PFSK-1 (cell line): ENCODE measurements around the gene SYNE1.

ENCODE experiments used
- FOXP2 ChIP-seq: optimal IDR thresholded peaks from 2 replicates; pipeline ENCODE3; 2011; ENCODE audit warnings: borderline replicate concordance, control low read depth, inconsistent platforms; ENCODE audit not compliant: insufficient read depth; ENCODE audit errors: extremely low read length, extremely low read depth
- POLR2AphosphoS5 ChIP-seq: IDR thresholded peaks from 2 replicates; pipeline ENCODE4 v1.6.1; 2012; ENCODE audit warnings: low read depth, mild to moderate bottlenecking, control low read depth, low read length, moderate library complexity
- TAF1 ChIP-seq: IDR thresholded peaks from 2 replicates; pipeline ENCODE4 v1.6.1; 2012; ENCODE audit warnings: low read length, control low read depth, borderline replicate concordance; ENCODE audit not compliant: insufficient read depth
- TF ChIP-seq, protein P1 (sequence below), 2 experiments: IDR thresholded peaks; 2 replicates each; pipeline versions ENCODE4 v1.6.1 to v1.8.0; 2011 to 2012; ENCODE audit warnings: low read depth in 2 of 2, low read length in 2 of 2, control low read depth in 1 of 2, inconsistent platforms in 1 of 2, mild to moderate bottlenecking in 1 of 2, moderate library complexity in 1 of 2; ENCODE audit not compliant: insufficient read depth in 1 of 2

DNA sequence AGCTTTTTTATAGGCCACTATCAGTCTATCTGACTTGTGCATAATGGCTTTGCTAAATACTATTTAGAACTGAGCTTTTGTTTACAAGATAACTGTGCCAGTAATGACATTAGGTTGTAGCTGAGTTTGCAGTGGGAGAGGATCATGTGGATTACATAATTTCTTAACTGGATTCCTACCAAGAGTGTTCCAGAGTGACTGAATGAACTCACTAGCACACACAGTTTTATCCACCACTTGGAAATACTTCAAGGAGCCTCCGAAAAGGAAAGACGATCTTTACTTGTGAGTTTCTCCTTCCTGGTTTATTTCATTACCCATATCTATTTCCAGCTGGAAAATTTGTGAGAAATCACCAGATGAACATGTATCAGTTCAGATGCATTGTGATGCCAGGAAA, 10.9 kb upstream of the SYNE1 start:
- TF ChIP-seq, protein P1, sequence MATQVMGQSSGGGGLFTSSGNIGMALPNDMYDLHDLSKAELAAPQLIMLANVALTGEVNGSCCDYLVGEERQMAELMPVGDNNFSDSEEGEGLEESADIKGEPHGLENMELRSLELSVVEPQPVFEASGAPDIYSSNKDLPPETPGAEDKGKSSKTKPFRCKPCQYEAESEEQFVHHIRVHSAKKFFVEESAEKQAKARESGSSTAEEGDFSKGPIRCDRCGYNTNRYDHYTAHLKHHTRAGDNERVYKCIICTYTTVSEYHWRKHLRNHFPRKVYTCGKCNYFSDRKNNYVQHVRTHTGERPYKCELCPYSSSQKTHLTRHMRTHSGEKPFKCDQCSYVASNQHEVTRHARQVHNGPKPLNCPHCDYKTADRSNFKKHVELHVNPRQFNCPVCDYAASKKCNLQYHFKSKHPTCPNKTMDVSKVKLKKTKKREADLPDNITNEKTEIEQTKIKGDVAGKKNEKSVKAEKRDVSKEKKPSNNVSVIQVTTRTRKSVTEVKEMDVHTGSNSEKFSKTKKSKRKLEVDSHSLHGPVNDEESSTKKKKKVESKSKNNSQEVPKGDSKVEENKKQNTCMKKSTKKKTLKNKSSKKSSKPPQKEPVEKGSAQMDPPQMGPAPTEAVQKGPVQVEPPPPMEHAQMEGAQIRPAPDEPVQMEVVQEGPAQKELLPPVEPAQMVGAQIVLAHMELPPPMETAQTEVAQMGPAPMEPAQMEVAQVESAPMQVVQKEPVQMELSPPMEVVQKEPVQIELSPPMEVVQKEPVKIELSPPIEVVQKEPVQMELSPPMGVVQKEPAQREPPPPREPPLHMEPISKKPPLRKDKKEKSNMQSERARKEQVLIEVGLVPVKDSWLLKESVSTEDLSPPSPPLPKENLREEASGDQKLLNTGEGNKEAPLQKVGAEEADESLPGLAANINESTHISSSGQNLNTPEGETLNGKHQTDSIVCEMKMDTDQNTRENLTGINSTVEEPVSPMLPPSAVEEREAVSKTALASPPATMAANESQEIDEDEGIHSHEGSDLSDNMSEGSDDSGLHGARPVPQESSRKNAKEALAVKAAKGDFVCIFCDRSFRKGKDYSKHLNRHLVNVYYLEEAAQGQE (IDR thresholded peaks at IDR 0.05; ENCODE audit: insufficient read depth in 1 of 2, low read depth in 2 of 2, low read length in 2 of 2), result no peak
- TF ChIP-seq POLR2AphosphoS5 (no peak), FOXP2 (no peak), TAF1 (no peak)
